COLO668 (cell line): ENCODE data around the gene ZEB2.

ENCODE experiments used
- DNase-seq: peaks from one replicate; lab custom pipeline; 2025; ENCODE audit not compliant: unreplicated experiment; lab: John Stamatoyannopoulos, UW

The ZEB2 gene

GRCh38 chr2:144453486-144454158 is 66.3 kb downstream of the ZEB2 start:
- DNase-seq, result no peak

GRCh38 chr2:144452989-144453336 is 67.0 kb downstream of the ZEB2 start:
- DNase-seq, result no peak

GRCh38 chr2:144452169-144452988 is 67.5 kb downstream of the ZEB2 start:
- no peak for DNase-seq

- DNase-seq, result no peak
Measured at GRCh38 chr2:144451443-144451842, 68.5 kb downstream of the ZEB2 start.

DNA sequence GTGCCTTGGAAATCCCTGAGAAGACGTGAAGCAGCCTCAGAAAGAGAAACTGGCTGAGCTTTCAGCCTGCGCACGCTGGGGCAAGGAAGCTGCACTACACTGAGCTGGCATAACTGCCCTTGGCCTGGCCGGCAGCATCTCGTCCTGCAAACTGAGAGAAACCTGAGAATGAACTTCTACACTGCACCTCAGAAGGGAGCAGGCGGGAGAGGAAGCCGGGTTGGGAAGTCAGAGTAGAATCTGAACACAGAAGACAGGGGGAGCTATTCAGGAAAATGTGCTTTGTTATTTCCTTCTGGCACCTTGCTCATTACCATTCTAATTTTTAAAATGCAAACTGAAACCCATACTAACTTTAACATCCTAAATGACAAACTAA is 70.9 kb downstream of the ZEB2 start:
- DNase-seq, result no peak

- no peak for DNase-seq
Measured at GRCh38 chr2:144448389-144449027, 71.4 kb downstream of the ZEB2 start.

DNA sequence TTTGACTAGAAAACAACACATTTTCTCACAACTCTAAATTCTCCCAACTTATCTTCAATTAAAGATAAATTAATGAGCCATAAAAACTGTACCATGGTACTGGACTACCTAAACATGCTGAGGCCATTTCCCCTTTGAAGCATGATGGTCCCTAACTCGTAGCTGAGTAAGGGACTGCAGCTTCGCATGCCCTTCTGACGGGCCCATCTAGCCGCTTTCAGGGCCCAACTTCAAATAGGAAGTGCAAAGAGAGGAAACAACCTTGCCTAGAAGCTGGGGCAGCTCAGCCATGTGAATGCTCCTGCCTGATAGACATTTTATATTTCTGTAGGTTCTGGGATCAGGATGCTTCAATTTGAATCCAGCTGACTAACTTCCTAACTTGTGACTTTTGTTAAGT is 72.4 kb downstream of the ZEB2 start:
- DNase-seq, result no peak

DNA sequence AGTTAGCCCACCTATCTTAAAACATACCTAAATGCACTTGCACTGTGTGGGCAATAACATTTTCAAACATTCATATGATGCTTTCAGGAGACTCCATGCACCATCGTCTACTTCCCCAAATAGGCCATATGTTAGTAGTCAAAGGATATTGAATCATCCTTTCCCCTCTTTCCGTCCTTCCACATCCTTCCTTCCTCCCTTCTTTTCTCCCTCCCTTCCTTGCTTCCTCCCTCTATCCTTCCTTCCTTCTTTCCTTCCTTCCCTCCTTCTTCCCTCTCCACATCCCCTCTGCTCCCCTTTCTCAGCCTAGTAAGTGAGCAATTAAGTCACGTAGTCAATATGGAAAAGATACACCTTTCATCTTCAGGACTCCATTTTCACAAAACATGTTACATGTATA is 73.8 kb downstream of the ZEB2 start:
- DNase-seq, result no peak

GRCh38 chr2:144445196-144445595 is 74.7 kb downstream of the ZEB2 start:
- no peak for DNase-seq

DNA sequence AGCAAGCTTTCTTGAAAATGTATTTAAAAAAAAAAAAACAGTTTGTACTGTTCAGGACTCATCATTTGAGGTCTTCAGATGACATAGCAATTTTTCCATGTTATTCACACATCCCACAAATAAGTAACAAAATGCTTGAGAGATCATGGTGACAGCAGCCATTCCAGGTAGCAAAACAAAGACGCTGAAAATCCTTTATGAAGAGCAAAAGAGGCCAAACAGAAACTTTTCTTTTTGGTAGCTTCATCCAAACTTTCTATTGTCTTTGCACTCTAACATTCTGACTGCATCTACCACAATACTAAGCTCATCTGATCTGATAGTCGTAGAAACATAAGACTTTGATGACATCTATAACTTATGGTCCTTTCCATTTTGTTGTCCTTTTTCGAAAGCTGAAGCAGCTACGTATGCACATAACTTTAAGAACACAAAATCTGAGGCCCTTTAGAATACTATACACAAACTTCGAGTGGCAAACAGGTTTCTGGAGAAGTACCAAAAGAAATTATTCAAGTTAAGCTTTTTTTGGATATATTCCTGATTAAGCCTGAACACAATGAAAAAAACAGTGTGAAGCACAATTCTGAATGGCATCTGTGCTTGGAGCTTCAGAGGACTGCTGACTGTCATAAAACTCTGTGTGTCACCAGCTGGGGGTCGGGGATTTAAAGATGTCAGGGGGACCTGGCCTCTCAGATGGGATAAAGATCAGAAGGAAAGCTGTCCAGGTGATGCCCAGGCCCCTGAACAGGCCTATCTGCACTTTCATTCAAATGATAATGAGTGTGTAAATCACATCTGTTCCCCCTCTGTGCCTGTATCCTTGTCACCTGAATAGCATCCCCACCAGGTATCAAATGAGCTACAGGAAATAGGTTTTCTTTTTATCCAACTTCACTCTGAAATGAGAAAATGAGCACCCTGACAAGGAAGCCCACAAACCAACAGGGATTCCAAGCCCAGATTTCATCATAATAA is 75.8 kb downstream of the ZEB2 start:
- DNase-seq, result no peak

DNA sequence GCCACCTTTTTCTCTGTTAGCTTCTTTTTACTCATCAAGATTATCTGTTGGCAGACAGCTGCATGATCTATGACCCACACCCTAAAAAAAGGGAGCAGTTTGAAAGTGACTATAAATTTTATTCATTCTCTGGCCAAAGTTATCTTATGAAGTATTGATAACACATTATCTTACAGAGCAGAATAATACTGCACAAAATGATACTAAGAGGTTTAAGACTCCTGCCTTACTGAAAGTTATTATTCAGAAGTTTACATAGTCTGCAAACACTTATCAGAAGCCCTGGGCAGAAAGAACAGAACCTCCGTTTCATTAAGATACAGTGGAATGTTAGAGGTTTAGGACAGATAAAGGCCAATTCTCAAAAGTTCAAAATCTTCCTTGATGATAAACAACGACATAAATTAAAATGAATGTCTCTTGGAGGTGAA is 78.2 kb downstream of the ZEB2 start:
- no peak for DNase-seq

GRCh38 chr2:144439993-144440392 is 79.9 kb downstream of the ZEB2 start:
- no peak for DNase-seq

- DNase-seq, result peak; percentile 41
Measured at GRCh38 chr2:144438801-144439631, 80.9 kb downstream of the ZEB2 start.

GRCh38 chr2:144437636-144438035 is 82.3 kb downstream of the ZEB2 start:
- DNase-seq, result no peak

GRCh38 chr2:144434425-144435222 is 85.3 kb downstream of the ZEB2 start:
- DNase-seq, result no peak

GRCh38 chr2:144432921-144433320 is 87.0 kb downstream of the ZEB2 start:
- DNase-seq, result no peak

GRCh38 chr2:144431998-144432397 is 87.9 kb downstream of the ZEB2 start:
- DNase-seq, result no peak

GRCh38 chr2:144431392-144431783 is 88.5 kb downstream of the ZEB2 start:
- peak; percentile 59 for DNase-seq

- no peak for DNase-seq
Measured at GRCh38 chr2:144430722-144431391, 89.1 kb downstream of the ZEB2 start.
